ENCODE results near the gene PTPRN2.
"Not testable (repeated sequence)": the region's sequence is repeated elsewhere in the genome, so short reads cannot be mapped to it uniquely, and the experiment has no call there.

The PTPRN2 gene

DNA sequence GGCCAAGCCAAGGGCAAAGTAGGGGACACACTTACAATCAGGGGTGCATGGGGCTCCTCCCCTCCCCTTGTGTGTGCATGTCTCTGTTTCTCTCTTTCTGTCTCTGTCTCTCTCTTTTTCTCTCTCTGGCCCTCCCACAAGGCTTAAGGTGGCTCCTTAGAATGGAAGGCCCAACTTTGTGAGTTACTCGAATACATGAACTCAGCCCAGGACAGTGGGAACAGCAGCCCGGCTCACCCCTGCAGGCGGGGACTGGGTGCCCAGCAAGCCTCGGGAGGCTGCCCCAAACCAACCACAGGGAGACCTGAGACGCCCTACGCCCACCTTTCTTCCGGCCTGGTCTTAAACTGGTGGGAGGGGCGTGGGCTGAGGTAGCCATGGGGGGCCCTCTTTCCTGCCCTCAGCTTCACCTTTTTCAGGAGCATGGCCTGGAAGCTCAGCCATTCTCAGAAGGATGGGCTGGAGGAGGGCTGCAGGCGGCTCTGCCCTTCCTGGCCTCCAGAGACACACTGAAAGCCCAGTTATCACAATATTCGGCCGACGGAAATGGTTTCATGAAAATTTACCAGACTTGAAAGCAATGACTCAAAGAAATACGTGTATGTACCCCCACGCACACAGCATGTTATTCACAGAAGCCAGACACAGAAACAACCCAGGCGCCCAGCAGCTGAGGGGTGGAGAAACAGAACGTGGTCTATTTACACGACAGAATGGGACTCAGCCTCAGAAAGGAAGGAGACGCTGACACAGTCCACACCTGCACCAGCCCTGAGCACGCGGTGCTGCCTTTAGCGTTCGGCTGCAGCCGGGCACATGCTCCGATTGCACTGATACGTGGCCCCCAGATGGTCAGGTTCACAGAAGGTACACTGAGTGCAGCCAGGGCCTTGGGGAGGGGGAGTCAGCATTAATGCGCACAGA is 229.5 kb downstream of the PTPRN2 start:
- DNase-seq: no peak

DNA sequence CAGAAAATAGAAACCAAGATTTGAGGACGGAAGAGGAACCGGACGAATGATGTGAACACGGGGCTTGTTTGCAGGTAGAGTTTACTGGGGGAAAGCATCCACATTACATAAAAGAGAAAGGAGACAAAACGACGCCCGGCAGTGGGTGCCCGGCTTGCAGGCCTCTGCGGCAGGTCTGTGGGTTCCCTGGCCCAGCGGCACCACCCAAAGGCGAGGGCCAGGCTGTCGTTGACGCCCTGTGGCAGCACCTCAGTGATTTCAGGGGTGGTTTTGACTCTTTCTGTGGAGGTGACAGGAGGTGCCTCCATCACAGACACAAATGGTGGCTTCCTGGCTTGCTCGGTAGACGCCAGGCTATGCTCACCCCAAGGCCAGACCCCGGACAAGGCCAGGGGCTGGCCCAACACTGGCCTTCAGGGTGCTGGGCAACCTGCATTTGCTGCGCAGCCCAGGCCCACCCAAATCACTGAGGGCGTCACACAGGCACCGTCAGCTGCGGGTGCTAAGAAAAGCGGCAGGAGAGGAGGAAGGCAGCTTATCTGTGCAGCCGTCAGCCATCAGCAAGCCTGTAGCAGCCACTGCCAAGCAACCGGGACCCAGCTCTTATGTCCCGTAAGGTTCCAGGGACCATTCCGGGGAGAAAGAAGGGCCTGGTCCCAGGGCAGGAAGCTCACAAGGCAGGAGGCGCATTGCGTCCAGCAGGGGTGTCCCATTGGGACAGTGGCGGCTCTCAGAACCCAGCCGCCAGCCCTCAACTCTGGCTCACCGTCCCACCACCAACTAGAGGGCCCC is 230.3 kb downstream of the PTPRN2 start:
- DNase-seq: no peak

DNA sequence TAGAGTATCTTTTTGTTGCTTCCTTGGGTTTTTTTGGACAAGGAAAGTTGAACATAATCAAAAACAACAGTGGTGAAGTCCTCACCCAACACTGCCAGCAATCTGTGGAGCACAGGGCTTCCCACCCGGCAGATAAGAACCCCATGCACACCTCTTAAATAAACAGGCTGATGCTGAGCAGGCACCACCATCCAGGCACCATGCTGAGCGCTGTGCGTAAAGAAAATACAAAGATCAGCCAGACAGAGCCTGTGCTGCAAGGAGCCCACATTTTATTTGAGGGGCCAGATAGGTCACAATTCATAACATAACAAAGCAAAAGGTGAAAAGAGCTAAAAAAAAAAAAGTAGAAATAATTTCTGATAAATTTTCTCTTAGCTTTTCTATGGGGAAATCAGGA is 231.2 kb downstream of the PTPRN2 start:
- DNase-seq: no peak

DNA sequence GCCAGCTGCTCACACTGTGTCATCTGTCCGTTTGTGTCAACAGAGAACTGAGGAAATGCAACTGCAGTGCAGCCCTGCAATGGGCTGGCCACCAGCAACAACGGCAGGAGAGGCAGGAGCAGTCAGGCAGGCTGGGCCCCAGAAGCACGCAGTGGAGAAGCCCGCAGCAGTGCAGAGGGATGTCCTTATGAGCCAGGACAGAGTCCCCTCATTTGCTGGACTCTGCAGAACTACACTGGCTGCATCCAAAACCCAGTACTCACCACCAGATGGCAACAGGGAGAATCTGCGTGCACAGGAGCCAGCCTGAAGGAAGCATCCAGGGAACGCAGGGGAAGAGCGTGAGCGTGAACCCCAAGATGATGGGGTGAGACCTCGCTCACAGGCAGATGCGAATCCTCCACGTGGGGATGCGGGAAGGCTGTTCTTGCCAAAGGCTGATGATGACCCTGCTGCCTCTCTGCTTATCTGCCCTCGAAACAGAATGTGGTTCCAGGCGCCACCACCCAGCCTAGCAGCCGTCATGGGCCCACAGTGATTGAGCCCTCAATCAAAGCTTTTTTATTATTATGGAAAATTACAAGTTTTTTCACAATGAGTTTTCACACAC is 232.1 kb downstream of the PTPRN2 start:
- no peak for DNase-seq

DNA sequence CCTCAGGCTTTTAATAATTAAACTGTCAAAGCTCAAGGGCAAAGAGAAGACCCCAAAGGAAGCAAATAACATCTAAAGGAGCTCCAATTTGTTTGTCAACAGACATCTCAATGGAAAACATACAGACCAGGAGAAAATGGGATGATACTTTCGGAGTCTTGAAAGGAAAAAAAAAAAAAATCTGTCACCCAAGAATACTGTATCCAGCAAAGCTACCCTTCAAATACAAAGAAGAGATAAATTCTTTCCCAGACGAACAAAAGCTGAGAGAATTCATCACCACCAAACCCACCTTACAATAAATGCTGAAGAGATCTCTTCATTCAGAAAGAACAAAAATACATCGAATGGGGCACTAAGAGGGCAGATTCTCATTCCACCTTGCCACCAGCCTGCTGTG is 232.8 kb downstream of the PTPRN2 start:
- no peak for DNase-seq

DNA sequence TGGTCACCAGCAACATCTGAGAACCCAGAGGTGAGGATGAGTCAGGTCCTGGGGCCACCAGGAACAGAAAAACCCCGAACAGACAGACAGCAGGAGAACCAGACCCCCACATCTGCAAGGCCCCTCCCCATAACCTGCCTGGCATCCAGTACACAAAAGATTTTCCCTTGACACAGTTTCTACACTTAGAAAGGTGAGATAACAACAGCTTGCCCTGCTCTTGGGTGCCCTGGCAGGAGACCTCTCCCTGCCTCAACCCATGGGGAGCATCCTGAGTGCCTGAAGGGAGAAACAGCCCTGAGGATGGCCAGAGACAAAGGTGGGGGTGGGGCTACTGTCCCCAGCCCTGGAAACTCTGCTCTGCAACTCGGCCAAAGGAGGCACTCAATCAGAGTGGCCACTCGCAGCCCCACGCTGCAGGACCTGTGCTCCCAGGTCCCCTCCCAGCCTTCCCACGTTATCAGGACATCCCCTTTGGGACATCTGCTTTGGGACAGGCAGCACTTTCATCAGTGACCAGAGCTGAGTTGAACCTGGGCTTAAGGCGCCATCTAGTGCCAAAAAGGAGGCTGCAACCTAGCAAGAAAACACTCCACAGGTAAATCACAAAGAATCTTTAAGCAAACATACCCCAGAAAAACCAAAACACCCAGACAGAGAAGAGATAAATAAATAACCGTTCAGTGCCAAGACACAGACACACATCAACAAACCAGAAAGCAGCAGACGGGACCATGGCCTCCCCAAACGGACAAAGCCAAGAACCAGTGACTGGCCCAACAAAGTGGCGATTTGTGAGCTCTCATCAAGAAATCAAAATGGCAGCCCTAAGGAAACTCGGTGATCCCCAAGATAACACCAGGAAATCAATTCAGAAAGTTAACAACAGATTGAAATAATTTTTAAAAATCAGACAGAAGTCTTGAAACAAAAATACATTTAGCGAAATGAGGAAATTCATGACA is 233.7 kb downstream of the PTPRN2 start:
- DNase-seq: no peak

DNA sequence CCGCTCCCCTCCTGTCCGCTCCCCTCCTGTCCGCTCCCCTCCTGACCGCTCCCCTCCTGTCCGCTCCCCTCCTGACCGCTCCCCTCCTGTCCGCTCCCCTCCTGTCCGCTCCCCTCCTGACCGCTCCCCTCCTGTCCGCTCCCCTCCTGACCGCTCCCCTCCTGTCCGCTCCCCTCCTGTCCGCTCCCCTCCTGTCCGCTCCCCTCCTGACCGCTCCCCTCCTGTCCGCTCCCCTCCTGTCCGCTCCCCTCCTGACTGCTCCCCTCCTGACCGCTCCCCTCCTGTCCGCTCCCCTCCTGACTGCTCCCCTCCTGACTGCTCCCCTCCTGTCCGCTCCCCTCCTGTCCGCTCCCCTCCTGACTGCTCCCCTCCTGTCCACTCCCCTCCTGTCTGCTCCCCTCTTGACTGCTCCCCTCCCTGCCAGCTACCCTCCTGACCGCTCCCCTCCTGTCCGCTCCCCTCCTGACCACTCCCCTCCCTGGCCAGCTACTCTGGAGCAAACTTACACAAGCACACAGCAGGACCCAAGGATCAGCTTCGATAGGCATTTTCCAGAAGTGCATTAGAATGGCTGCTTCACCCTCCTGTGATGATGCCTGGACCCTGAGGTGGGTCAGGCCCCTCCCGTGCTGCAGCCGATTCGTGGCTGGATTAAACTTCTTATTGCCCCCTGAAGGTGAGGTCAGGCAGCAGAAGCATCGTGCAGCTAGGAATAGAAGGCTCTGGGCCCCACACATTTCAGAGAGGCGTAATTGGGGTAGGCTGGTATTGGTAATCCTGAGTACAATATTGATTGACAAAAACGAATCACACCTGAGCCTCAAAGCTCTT is 235.5 kb downstream of the PTPRN2 start:
- DNase-seq: not testable (repeated sequence)

DNA sequence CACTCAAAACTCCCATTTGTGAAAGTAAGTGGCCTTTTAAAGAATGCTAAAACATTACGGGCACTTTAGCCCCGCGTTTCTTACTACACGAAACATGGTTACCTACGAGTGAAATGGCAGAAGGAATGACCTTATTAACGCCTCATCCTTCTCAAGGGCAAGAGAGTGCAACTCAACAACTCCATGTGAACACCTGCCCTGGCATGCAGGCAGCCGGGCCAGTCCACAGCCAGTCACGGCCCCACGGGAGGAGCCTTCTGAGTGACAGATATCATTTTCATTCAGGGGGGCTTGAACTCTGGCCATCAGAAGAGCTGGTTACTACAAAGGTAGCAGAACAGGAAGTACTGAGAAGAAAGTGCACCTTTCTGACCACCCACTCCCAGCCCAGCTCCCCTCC is 236.1 kb downstream of the PTPRN2 start:
- DNase-seq: no peak

DNA sequence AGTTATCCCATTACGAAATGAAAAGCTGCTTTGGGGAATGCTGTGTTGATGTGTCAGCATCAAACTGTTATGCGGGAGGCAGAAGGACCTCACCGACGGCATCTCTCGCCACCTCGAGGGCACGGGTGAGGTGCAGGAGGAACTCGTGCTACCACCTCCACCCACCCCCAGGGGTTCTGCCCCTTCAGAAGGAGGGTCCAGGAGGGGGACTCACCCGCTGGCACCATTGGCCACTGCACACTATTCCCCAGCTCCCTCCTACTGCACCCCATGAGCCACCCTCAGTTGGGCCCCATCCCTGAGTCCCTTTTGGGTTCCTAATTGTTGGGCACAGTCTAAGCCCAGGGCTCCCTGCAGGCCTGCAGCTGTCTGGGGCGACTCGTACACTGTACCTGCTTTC is 236.6 kb downstream of the PTPRN2 start:
- DNase-seq: no peak

DNA sequence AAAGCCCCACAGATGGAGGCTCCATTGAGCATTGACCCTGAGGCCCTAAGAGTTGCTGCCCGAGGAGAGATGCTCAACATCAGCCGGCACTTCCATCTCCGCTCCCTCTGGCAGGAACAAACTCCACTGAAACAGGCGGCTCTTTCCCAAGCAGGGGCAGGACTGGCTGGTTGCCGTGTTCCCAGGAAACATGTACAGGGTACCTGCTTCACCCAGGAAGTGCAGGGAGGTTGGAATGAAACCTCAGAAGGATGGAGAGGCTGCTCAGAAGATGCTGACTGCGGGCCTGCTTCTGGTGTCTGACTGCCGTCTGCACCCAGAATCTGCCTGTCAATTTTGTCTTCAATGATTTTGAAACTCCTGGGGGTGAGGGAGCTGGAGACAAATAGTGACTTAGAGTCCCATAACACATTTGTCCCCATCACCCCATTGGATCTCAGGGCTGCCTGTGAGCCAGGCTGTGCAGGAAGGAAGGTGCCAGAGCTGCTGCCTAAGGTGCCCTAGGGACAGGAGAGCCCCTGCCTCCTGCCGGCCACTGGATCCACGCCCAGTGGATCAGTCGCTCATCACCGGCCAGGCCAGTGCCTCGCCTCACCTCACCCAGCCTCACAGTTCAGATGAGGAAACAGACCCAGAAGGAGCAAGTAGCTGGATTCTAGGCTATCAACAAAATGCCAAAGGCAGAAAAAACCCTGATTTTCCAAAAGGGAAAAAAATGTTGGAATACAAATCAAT is 237.3 kb downstream of the PTPRN2 start:
- no peak for DNase-seq

DNA sequence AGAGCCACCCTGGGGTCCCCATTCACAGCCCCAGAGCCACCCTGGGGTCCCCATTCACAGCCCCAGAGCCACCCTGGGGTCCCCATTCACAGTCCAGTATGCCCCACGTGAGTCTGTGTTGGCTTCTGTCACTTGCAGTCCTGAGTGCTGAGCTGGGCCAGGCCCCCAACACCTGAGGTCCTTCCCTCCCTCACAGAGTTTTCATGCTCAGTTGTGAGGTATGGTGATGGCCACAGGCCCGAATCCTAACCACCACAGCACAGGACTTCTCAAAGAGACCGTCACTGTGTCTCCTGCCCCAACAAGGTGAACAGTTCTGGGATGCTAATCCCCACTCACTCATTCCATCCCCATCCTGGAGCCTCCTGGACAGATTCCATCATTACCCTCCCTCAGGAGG is 239.2 kb downstream of the PTPRN2 start:
- no peak for DNase-seq

DNA sequence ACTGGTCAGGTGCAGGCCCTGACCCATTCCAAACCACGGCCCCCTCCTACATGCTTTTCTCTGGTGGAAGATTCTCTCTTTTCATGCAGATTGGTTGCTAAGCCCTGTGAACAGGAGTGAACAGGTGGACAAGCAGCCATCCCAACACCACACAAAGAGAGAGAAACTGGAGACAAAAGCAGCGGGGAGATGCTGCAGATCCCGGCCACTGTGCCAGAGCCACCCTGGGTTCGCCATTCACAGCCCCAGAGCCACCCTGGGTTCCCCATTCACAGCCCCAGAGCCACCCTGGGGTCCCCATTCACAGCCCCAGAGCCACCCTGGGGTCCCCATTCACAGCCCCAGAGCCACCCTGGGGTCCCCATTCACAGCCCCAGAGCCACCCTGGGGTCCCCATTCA is 239.6 kb downstream of the PTPRN2 start:
- not testable (repeated sequence) for DNase-seq

DNA sequence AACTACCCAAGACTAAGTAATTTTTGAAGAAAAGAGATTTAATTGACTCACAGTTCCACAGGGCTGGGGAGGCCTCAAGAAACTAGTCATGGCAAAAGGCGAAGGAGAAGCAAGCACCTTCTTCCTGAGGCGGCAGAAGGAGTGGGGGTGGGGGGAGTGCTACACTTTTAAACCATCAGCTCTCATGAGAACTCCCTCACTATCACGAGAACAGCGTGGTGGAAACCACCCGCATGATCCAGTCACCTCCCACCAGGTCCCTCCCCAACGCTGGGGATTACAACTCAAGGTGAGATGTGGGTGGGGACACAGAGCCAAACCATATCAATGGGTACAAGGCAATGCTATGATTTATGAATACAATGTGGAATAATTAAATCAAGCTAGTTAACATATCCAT is 241.9 kb downstream of the PTPRN2 start:
- DNase-seq: no peak

DNA sequence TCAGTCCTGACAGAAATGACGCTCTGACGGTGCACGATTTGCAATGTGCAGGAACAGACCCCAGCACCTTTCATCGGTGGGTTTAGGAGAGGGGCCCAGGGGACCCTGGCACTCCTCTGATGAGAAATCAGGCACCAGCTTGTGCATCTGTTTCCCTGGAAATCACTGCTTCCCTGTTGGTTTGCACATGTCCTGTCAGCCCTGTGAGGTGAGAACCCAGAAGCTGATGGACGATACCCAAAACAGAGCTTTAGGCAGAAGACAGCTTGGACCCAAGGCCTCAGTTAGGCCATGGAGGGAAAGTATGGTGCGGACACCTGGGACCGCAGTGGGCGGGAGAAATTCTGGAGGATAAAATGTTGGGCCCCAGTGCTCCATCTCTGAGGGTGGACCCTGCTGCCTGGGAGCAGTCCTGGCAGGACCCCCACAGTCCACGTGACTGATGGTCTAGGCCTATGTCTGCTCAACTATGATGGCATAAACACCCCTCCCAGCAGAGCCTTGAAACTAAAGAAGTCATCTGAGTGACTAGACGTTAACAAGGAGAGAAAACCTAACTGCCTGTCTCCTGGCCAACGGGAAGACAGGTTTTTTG is 242.8 kb downstream of the PTPRN2 start:
- DNase-seq: no peak

DNA sequence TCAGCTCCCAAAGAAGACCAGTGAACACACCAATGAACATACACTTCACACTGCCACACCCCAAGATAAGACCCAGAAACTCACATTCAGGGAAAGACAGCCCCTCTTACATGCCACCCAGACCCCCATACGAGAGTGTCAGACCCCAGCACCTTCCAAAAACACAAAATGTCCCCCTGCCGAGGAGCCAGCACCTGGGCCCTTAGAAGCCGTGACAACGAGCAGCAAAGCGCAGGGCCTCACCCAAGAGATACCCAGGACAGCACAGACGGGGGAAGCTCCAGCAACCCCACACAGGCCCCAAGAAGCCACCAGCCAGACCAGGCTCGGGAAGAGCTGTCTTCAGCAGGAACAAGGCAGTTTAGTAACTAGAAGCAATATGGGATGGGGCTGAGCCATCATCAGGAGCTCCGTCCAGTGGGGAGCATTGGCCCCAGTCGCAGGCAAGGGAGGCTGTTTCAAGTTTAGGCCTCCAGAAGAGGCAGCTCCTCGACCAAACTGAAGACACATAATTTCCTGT is 243.6 kb downstream of the PTPRN2 start:
- DNase-seq: no peak

DNA sequence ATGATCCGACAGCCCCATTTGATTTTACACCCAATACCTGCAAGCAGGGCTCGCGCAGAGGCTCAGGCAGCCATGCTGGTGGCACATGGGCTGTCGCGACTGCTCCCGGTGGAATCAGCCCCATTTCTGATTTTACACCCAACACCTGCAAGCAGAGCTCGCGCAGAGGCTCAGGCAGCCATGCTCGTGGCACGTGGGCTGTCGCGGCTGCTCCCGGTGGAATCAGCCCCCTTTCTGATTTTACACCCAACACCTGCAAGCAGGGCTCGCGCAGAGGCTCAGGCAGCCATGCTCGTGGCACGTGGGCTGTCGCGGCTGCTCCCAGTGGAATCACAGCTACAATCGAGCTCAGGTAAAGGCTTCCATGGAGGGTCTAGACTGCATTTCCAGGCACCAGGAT is 244.1 kb downstream of the PTPRN2 start:
- no peak for DNase-seq

DNA sequence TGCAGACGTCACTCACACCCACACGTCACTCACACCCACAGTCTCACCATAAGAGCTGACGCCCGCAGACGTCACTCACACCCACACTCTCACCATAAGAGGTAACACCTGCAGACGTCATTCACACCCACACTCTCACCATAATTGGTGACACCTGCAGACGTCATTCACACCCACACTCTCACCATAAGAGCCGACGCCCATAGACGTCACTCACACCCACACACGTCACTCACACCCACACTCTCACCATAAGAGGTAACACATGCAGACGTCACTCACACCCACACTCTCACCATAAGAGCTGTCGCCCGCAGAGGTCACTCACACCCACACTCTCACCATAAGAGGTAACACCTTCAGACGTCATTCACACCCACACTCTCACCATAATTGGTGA is 246.5 kb downstream of the PTPRN2 start:
- DNase-seq: not testable (repeated sequence)

DNA sequence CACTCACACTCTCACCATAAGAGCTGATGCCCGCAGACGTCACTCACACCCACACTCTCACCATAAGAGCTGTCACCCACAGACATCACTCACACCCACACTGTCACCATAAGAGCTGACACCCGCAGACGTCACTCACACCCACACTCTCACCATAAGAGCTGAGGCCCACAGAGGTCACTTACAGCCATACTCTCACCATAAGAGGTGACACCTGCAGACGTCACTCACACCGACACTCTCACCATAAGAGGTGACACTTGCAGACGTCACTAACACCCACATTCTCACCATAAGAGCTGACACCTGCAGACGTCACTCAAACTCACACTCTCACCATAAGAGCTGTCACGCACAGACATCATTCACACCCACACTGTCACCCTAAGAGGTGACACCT is 250.7 kb downstream of the PTPRN2 start:
- not testable (repeated sequence) for DNase-seq

DNA sequence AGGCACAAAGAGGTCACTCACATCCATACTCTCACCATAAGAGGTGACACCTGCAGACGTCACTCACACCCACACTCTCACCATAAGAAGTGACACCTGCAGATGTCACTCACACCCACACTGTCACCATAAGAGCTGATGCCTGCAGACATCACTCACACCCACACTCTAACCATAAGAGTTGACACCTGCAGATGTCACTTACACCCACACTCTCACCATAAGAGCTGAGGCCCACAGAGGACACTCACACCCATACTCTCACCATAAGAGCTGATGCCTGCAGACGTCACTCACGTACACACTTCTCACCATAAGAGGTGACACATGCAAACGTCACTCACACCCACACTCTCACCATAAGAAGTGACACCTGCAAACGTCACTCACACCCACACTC is 255.1 kb downstream of the PTPRN2 start:
- not testable (repeated sequence) for DNase-seq

DNA sequence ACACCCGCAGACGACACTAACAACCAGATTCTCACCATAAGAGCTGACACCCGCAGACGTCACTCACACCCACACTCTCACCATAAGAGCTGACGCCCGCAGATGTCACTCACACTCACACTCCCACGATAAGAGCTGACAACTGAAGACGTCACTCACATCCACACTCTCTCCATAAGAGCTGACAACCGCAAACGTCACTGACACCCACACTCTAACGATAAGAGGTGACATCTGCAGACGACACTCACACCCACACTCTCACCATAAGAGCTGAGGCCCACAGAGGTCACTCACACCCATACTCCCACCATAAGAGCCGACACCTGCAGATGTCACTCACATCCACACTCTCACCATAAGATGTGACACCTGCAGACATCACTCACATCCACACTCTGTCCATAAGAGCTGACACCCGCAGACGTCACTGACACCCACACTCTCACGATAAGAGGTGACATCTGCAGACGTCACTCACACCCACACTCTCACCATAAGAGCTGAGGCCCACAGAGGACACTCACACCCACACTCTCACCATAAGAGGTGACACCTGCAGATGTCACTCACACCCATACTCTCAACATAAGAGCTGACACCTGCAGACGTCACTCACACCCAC is 255.7 kb downstream of the PTPRN2 start:
- not testable (repeated sequence) for DNase-seq
